ENCODE results near the gene MKRN1.
"Not testable (repeated sequence)": the region's sequence is repeated elsewhere in the genome, so short reads cannot be mapped to it uniquely, and the experiment has no call there.

The MKRN1 gene

DNA sequence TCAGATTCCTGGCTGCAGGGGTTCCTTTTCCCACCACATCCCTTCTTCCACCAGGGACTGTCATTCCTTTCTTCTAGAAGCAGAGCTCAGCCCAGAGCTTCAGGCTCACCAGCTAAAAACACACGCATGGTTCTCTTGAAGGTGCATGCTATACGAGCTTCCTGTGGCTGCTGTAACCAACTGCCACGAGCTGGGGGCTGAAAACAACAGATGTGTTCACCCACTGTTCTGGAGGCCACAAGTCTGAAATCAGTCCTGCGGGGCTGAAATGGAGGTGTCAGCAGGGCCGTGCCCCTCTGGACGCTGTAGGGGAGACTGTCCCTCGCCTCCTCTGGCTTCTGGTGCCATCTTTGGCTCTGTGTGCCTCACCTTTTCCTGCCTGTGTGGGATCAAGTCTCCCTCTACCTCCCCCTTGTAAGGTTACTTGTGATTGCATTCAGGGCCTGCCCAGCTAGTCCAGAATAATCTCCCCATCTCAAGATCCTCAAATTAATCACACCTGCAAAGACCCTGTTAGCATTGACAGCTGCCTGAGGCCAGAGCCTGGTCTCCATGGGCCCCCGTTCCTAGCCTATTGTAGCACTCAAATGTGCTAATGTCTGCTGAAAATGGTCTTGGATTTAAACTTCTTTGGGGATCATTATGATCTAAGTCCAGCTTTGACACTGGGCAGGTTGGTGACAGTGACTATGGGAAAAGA is 61.7 kb downstream of the MKRN1 start:
- TF ChIP-seq, protein P1, sequence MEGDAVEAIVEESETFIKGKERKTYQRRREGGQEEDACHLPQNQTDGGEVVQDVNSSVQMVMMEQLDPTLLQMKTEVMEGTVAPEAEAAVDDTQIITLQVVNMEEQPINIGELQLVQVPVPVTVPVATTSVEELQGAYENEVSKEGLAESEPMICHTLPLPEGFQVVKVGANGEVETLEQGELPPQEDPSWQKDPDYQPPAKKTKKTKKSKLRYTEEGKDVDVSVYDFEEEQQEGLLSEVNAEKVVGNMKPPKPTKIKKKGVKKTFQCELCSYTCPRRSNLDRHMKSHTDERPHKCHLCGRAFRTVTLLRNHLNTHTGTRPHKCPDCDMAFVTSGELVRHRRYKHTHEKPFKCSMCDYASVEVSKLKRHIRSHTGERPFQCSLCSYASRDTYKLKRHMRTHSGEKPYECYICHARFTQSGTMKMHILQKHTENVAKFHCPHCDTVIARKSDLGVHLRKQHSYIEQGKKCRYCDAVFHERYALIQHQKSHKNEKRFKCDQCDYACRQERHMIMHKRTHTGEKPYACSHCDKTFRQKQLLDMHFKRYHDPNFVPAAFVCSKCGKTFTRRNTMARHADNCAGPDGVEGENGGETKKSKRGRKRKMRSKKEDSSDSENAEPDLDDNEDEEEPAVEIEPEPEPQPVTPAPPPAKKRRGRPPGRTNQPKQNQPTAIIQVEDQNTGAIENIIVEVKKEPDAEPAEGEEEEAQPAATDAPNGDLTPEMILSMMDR (IDR thresholded peaks at IDR 0.05; ENCODE audit: low read depth, low read length, missing control alignments) = no peak
- no peak for DNase-seq (ENCODE audit: low read depth)

DNA sequence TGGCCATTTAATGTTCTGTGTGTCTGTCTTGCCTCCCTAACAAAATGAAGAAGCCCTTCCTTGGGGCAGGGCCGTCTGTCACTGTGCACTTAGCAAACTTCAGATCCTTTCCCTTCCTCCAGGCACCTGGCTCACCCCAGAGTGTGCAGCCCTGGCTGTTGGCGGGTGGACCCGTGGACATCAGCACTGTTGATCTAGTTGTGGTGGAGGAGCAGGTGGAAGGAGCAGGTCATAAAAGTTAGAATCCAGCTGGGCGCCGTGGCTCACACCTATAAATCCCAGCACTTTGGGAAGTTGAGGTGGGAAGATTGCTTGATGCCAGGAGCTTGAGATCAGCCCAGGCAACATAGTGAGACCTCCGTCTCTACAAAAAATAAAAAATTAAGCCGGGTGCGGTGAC is 62.7 kb downstream of the MKRN1 start:
- DNase-seq (ENCODE audit: low read depth) = no peak
- TF ChIP-seq, protein P1 (IDR thresholded peaks at IDR 0.05; ENCODE audit: low read depth, low read length, missing control alignments) = no peak

More for the DNA sequence above, 61.7 kb downstream of the MKRN1 start:
- H3K4me3 ChIP-seq (ENCODE audit: low read depth, low read length) = no peak overlapping the region

DNA sequence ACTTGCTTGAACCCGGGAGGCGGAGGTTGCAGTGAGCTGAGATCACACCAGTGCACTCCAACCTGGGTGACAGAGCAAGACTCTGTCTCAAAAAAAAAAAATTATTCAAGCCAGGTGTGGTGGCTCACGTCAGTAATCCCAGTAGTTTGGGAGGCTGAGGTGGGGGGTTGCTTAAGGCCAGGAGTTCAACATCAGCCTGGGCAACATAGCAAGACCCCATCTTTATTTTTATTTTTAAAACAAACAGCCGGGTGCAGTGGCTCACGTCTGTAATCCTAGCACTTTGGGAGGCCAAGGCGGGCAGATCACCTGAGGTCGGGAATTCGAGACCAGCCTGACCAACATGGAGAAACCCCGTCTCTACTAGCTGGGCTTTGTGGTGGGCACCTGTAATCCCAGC is 63.5 kb downstream of the MKRN1 start:
- not testable (repeated sequence) for H3K4me3 ChIP-seq (ENCODE audit: low read depth, low read length); DNase-seq (ENCODE audit: low read depth)

More for the DNA sequence above, 62.7 kb downstream of the MKRN1 start:
- H3K4me3 ChIP-seq (ENCODE audit: low read depth, low read length) = no peak overlapping the region

- DNase-seq (ENCODE audit: low read depth) = no peak
- H3K4me3 ChIP-seq (ENCODE audit: low read depth, low read length) = no peak overlapping the region
- TF ChIP-seq, protein P1 (IDR thresholded peaks at IDR 0.05; ENCODE audit: low read depth, low read length, missing control alignments) = no peak
These were observed 63.9 kb downstream of the MKRN1 start for GRCh38 chr7:140415361-140415760.

DNA sequence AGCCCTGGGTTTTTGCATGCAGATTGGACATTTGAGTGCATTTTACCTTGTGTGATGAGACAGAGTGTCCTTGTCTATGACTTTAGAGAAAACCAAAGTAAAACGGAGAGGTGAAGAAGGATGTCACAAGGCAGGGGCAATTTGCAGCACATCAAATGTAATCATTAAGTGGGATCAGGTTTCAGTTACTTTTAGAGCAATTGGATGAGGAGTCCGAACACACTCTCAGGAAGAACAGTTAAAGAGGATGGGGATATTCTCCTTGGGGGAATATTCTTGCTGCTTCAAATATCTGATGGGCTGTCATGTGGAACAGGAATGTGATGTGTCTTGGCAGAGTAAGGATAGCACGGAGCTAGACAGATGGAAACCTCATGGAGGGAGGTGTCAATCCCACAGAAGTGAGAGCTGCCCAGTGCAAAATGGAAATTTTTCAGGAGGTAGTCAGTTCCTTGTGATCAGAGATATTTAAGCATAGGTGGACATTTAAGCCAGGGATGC is 74.7 kb downstream of the MKRN1 start:
- no peak for DNase-seq (ENCODE audit: low read depth)
- TF ChIP-seq, protein P1 (IDR thresholded peaks at IDR 0.05; ENCODE audit: low read depth, low read length, missing control alignments) = no peak
- H3K4me3 ChIP-seq (ENCODE audit: low read depth, low read length) = no peak overlapping the region

DNA sequence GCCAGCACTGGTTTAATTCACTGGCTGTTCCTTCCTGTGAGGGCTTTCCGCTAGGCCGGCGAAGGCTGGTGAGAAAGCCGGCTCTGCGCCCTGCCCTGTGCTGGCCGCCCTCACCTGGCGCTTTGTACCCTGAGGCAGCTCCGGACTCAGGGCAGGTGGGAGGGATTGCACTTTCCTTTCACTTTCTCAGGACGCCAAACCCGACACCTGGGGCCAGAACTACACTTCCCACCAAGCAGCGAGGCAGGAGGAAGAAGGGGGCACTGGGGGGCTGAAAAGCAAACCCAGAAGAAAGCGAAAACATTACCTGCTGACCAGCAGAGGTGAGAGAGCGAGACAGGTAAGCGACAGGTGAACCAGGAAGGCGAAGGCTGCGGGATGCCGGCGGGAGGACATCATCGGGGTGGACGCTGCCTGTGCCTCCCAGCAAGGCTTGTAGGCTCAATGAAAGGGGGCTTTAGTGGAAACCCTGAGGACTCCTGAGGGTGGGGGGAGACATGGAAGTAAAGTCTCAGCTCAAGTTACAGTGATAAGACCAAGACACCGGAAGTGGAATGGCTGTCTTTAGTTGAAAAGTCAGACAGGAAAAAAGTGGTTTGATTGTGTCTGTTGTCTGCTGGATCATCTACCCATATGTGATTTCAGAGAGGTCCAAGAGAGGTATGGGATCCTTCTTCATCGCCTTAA is 75.3 kb downstream of the MKRN1 start, which contains the start of gene RAB19:
Gene RAB19, plus strand, starts transcription at position 181 of the 687 bp plus-strand sequence. CDS start 3,589 bp downstream, outside the sequence.
- no peak for DNase-seq (ENCODE audit: low read depth)
- peak within 1 kb of the TSS; percentile 59 for H3K4me3 ChIP-seq (ENCODE audit: low read depth, low read length)
- TF ChIP-seq, protein P1 (IDR thresholded peaks at IDR 0.05; ENCODE audit: low read depth, low read length, missing control alignments) = no peak

Measured in GM12864 (cell line).